GM18498 (cell line): ENCODE measurements around the gene TNFRSF21.

Experiments used
- ATAC-seq: cut with Tn5 transposase; IDR thresholded peaks from one replicate; pipeline ENCODE4 v1.9.1; 2021; ENCODE audit warnings: mild to moderate bottlenecking, moderate library complexity; ENCODE audit not compliant: unreplicated experiment

TNFRSF21 gene

DNA sequence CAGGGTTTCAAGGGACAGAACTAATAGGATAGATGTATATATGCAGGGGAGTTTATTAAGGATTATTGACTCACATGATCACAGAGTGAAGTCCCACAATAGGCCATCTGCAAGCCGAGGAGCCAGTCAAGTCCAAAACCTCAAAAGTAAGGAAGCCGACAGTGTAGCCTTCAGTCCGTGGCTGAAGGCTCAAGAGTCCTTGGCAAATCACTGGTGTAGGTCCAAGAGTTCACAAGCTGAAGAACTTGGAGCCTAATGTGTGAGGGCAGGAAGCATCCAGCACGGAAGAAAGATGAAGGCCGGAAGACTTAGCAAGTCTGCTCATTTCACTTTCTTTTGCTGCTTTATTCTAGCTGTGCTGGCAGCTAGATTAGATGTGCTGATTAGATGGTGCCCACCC, 128.0 kb downstream of the TNFRSF21 start:
- no peak for ATAC-seq
